Mesenteric fat pad (tissue), 1 donor: ENCODE data around the gene PIK3C2G. TPM values are rescaled to one million over a fixed set of nuclear protein-coding genes. Genes with fewer than 3 reads are reported as not detected.

Experiments
- DNase-seq: peaks from one replicate; pipeline ENCODE4 v3.0.0-alpha.2; 2020; ENCODE audit warnings: low spot score
- total RNA-seq: library from RNA; stranded (reverse); fragmentation: NEBNext Ultra II Directional; extraction: Animal tissue kit (Norgen Biotek cat#: 25700); gene quantifications from one replicate; pipeline ENCODE4 v1.2.1, GENCODE V29; 2021
- donor health status: DM: yes; HTN: yes; CAD: no.

Gene PIK3C2G
- total RNA-seq, 1 donor from 2014 or later: 0.13 TPM

DNA sequence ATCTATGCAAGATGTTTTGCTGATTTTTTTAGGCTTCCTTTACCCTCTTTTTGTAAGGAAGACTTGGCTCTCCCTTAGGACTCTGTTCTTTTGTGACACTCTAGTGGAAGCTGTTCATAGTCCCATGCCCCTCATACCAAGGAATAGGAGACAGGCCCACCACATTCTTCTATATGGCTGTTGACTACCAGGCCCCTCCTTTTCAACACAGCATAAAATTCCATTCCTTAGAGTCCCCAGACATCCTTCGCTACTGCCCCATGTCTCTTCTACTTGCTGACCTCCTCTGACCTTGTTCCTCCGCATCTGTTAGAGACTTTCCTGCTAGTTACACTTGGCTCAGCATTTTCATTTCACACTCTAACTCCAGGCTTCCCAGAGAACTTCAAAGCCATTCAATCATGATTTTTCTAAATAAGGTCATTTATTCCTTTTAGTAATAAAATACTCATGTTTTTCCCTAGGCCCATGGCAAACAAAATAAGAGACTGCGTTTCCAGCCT lies 9.7 kb downstream of the PIK3C2G start:
- no peak for DNase-seq

DNA sequence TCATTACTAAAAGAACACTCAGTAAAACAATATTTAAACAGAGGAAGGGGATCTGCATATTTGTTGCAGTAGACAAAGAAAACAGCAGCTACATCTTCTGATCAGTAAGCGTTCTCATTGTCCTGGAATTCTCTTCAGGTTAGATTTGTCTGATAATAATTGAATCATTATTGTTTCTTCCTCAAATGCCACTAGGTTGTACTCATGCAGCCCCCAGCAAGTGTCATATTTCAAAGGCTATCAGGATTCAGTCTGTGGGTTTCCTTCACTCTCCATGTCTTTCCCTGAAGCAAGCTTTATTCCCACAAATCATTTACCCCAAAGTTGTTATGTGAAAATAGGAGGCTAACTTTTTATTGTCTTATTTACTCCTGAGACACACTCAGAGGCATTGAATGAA lies 14.7 kb downstream of the PIK3C2G start:
- no peak for DNase-seq

DNA sequence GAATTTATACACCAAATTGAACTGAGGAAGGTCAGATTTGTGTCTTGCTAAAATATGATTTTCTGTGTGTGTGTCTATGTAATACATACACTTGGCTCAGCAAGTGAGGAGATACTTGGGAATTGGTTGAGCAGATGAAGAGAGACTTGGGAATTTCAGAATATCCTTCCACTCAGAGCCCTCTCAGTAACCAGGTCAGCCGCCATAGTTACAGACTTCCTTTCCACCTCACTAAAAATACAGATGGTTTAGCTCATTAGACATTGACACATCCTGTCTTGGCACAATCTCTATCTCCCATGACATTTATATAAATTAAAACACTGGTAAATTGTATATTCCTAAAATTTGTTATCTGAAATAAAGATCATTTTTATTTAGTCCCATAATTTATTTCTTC lies 15.9 kb downstream of the PIK3C2G start:
- DNase-seq: no peak

- DNase-seq: no peak
Measured at GRCh38 chr12:18280728-18281127, 19.4 kb downstream of the PIK3C2G start.

DNA sequence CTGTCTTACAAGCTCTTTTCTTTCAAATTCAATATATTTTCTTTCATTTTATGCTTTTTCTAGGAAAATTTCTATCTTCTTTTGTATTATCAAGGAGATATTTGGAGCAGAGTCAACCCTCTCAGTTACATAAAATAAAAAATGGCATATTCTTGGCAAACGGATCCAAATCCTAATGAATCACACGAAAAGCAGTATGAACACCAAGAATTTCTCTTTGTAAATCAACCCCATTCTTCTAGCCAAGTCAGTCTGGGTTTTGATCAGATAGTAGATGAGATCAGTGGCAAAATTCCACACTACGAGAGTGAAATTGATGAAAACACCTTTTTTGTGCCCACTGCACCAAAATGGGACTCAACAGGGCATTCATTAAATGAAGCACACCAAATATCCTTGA lies 20.6 kb downstream of the PIK3C2G start:
- DNase-seq: no peak

DNA sequence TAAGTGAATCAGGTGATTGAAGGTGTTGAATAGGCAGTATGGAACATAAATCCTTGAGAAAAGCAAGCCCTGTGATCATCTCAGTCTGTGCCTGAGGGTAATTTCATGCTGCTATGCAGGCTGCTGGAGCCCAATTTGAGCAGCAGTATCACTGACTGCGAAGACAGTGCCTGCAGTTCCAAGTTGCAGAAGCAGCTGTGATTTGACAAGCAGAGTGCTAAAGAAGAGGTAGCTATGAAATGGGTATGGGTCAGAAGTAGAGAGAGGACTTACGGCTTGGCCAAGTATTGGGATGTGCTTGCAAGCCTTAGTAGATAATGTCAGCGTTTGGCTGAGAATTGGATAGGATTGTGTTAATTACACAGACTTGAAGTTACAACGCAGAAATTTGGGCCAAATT lies 22.5 kb downstream of the PIK3C2G start:
- DNase-seq: no peak

DNA sequence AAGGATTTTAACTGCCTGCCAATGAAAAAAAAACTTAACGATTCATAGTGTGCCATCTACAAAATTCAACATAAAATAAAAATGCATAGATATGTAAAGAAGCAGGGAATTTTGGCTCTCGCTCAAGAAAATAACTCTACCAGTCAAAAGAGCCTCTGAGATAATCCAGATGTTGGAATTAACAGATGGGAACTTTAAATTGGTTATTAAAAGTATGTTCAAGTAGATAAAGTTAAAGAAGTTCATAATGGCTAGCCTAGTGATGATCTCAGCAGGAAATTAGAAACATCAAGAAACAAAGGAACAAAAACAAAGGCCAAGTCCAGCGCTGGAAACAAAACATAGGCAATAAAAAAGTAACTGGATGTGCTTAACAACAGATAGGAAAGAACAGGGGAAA lies 23.1 kb downstream of the PIK3C2G start:
- no peak for DNase-seq

DNA sequence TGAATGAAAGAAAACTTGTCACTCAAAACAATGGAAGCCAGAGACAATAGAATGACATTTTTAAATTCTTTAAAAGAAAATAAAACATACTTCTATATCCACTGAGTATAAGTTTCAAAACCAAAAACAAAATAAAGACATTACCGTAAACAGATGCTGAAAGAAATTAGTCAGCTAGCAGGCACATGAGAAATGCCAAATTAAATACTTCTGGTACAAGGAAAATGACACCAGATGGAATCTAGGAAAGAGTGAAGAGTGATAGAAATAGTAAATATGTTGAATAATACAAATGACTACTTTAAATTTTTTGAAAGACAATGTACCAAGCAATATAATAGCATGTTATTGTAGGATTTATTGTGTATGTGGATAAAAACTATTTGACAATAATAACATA lies 23.8 kb downstream of the PIK3C2G start:
- DNase-seq: no peak

GRCh38 chr12:18290386-18290785 lies 29.1 kb downstream of the PIK3C2G start:
- no peak for DNase-seq

- DNase-seq: no peak
Measured at GRCh38 chr12:18294889-18295288, 33.6 kb downstream of the PIK3C2G start.

DNA sequence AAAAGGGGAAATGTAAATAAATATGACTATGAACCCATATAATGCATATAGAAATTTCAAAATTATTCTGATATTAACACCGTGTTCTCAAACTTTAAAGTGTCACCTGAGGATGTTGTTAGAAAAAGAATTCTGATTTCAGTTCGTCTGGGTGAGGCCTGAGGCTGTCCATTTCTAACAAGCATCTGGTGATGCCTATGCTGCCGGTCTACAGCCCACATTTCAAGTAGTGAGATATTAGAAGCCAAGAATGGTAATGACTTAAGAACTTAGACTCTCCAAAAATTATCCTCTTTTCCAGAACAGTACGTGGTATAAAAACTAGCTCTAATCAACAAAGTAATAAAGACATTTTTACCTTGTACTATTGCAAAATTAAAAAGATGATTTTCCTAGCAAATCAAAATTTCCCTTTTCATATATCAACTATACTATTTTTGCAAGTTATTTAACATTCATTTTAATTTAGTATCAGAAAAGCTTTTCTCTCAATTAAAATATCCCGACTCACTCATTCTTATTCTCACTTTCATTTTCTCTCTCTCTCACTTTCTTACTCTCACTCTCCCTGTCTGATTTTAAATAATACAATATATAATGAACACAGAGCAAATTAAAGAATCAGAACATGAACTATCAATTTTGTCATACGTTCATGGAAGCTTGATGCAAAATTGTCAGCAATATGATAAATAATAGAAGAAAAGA lies 35.0 kb downstream of the PIK3C2G start:
- DNase-seq: no peak

GRCh38 chr12:18296909-18297280 lies 35.6 kb downstream of the PIK3C2G start:
- no peak for DNase-seq

DNA sequence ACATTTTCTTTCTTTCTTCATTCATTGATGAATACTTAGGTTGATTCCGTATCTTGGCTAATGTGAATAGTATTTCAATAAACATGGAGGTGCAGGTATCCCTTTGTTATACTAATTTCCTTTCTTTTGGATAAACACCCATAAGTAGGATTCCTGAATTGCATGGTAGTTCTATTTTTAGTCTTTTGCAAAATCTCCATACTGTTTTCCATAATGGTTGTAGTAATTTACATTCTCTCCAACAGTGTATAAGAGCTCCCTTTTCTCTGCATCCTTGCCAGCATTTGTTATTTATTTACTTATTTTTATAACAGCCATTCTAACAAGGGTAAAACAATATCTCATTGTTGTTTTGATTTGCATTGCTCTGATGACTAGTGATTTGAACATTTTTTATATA lies 36.6 kb downstream of the PIK3C2G start:
- DNase-seq: no peak

GRCh38 chr12:18302809-18303430 lies 41.6 kb downstream of the PIK3C2G start:
- no peak for DNase-seq

- DNase-seq: no peak
Measured at GRCh38 chr12:18304609-18305008, 43.3 kb downstream of the PIK3C2G start.

DNA sequence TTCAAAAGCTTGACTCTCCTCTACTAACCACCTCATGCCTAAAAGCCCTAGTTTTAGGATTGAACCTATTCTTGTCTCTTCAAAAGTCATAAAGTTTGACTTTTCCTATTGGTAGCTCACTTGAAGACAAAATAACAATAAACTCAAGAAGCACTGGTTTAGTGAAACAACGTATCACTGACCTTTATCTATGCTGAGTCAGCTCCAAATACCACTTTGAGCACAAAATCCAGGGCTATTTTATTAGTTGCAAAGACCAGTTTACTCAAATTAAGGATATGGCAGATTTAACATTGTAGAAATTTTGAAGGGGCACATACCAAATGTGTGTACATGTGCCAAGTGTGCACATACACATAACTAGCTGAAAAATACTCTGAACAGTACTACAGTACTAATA lies 45.0 kb downstream of the PIK3C2G start:
- no peak for DNase-seq

DNA sequence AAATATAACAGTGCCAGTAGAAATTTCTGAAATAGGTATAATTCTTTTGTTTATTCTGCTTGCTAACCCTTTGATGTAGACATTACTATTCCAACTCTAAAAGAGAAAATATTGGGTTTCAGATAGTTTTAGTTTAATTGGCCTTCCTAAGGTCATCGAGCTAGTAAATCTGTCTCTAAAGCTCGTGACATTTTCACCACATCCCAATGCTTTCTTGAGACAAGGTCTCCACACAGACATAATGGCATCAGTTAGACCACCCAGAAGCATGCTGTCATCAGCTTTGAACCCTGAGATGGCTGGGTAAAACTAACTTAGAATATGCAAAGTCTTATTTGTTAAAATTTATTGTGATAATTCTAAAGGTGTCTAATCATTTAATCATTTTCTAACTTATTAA lies 52.0 kb downstream of the PIK3C2G start:
- DNase-seq: no peak

DNA sequence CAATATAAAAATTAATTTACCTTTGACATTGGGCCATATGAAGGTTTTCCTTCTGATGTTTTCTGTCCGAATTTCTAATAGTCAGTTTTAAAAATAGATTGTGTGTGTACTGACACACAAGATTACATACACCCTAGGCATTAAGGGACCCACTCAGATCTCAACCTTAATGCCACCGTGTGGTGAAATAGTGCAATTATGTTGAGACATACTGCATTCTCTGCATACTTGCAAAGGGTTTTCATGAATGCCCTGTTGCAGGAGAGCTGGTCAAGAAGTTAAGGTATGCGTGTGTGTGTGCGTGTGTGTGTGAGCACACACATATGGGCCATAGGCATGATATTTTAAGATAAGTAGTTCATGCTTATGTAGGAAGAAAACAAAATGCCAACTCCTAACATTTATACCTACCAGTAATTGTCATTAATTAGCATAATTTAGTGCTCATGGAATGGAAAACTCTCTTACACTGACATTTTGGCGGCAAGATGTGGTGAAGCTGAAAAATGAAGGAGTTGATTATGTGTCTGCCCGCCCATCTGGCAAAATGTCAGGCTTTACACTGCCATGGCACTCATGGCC lies 58.8 kb downstream of the PIK3C2G start:
- no peak for DNase-seq

DNA sequence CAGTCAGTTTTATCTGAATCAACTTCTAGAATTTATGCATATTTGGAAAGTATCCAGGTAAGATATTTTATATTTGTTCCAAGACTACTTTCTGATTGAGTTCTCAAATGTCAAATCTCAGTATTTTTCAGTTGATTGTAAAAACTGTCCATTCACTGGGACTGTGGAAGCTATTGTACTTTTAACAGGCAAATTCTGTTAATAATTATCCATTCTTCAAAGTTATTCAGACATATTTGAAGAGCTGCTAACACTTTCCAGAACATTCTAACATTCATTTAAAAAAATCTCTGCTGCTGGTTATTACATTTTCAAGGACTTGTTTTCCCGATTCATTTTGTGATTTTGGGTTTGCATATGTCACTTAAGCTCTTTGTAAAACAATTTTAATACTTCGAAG lies 59.7 kb downstream of the PIK3C2G start:
- DNase-seq: no peak

DNA sequence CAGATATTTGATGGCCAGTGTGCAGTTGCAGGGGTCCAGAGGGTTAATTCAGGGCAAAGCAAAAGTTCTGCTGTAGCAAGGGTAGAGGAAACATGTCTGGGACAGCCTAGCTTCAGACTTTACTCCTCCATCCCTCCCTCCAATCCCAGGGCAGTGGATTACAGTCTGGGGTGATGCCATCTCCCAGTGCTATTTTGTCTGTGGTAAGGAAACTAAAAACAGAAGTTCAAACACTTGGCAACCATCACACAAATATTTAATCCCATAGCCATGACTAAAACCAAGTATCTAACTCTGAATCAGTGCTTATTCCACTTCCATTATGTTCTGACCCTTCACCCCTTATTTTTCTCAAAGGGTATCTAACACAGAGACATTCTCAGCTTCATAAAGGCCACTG lies 61.8 kb downstream of the PIK3C2G start:
- no peak for DNase-seq

DNA sequence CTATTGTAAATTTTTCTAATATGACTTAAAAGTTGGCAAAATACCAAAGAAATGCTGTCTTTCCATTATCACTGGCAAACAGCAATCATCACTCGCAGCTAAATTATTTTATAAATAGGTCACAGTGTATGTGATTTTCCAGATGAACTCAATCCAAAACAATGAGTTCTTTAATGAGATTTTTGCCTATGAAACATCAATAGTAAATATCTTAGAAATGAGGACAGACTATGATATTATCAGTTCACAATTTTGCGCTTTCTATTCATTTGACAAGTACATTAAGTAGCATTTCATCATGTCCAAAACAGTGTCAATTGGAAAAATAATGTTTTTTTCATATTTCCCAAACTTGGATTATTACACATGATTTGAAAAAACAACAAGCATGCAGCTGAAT lies 65.7 kb downstream of the PIK3C2G start:
- DNase-seq: no peak

DNA sequence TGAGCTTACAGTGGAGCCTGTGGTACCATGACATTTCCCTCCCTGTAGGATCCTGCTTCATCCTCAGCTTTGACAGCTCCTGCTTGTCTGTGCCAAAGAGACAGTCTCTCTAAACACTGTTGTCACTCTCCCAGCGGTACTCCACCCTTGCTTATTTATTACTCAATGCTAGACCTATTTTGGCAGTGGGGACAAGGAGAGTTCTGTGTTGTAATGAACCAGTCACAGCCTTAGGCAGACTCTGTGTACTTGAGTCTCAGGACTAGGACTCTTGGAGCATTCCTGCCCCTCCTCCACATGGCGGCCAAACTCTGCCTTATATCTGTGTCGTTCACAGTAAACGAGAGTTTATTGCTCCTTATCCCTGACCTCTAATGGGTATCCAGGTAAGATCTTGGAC lies 70.9 kb downstream of the PIK3C2G start:
- no peak for DNase-seq

DNA sequence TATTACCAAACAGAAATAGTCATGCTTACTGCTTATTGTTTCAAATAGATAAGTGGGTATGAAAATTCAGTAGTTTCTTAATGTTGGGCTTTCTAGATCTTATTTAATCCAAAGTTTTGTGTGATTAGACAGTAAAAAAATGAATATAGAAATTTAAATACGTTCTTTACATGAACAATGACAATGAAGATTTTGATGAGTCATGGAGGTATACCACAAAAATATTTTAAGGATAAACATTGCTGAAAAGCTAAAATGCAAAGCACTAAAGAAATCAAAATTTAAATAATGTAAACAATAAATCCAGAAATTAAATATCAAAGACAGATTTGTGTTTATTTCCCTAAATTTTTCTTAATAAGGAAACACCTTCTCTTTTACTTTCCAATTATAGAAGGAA lies 78.3 kb downstream of the PIK3C2G start:
- no peak for DNase-seq
